GM12878 (cell line): Measurements from ENCODE around the gene MRTFA.

Experiments
- ATF2 ChIP-seq: IDR thresholded peaks from 2 replicates; pipeline ENCODE4 v1.6.1; 2012; ENCODE audit warnings: low read length, inconsistent platforms
- EP300 ChIP-seq, 2 experiments: fragments of 150-350 bp in 1 of 2; IDR thresholded peaks; 2 replicates each; pipeline ENCODE4 v1.6.1; 2011 to 2012; ENCODE audit warnings: low read depth in 2 of 2, low read length in 2 of 2, borderline replicate concordance in 1 of 2, improper control_type of control experiment in 1 of 2, inconsistent platforms in 1 of 2; ENCODE audit not compliant: control insufficient read depth in 1 of 2
- EZH2 ChIP-seq: IDR thresholded peaks from 2 replicates; pipeline ENCODE4 v1.6.1; 2012; ENCODE audit warnings: low read depth, mild to moderate bottlenecking, control low read depth, inconsistent platforms, low read length, borderline replicate concordance; ENCODE audit not compliant: control insufficient read depth
- KDM1A ChIP-seq: fragments of 200-600 bp; sonication (generic); IDR thresholded peaks from 2 replicates; pipeline ENCODE4 v1.6.1; 2016; ENCODE audit warnings: borderline replicate concordance
- MYC ChIP-seq: IDR thresholded peaks from 2 replicates; pipeline ENCODE4 v1.6.1; 2011; ENCODE audit warnings: mild to moderate bottlenecking, low read length, moderate library complexity, inconsistent platforms; ENCODE audit not compliant: insufficient read depth, insufficient replicate concordance, insufficient read length, severe bottlenecking
- NFIC ChIP-seq: IDR thresholded peaks from 2 replicates; pipeline ENCODE4 v1.6.1; 2012; ENCODE audit warnings: low read depth, mild to moderate bottlenecking, inconsistent platforms, low read length, moderate library complexity
- POLR2A ChIP-seq: IDR thresholded peaks from 2 replicates; pipeline ENCODE4 v1.6.1; 2011; ENCODE audit warnings: low read depth, mild to moderate bottlenecking, low read length
- POLR2AphosphoS5 ChIP-seq: IDR thresholded peaks from 2 replicates; pipeline ENCODE4 v1.6.1; 2011; ENCODE audit warnings: mild to moderate bottlenecking, low read length, inconsistent platforms
- RCOR1 ChIP-seq: conservative IDR thresholded peaks from 2 replicates; pipeline ENCODE4 v1.6.1; 2012; ENCODE audit warnings: low read depth, low read length, improper control_type of control experiment
- REST ChIP-seq: IDR thresholded peaks from 2 replicates; pipeline ENCODE4 v1.6.1; 2012; ENCODE audit warnings: mild to moderate bottlenecking, low read depth, low read length
- RFX5 ChIP-seq: IDR thresholded peaks from 2 replicates; pipeline ENCODE4 v1.6.1; 2011; ENCODE audit warnings: low read depth, low read length, improper control_type of control experiment
- SIN3A ChIP-seq: IDR thresholded peaks from 2 replicates; pipeline ENCODE4 v1.6.1; 2012; ENCODE audit warnings: low read depth, low read length, improper control_type of control experiment
- TBL1XR1 ChIP-seq: IDR thresholded peaks from 2 replicates; pipeline ENCODE4 v1.6.1; 2012; ENCODE audit warnings: low read depth, low read length, improper control_type of control experiment
- YY1 ChIP-seq: IDR thresholded peaks from 2 replicates; pipeline ENCODE4 v1.6.1; 2011; ENCODE audit warnings: low read depth, mild to moderate bottlenecking, low read length

DNA sequence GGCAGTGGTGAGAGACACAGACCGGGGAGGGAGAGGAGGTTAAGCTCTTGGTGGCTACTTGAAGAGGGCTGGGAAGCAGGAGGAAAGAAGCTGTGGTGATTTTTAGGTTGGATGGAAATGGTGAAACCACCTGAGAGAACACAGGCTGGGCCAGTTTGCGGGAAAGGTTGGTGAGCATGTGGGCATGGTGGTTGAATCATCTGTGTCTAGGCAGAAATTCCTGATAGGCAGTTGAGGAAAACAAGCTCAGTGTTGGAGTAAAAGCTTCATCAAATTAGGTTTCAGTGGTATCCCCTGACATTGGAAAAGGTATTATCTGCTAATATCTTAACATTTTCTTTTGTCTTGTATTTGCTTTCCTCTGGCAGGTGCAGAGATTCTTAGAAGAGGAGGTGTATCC, 270.5 kb downstream of the MRTFA start:
- TF ChIP-seq POLR2A = no peak
- TF ChIP-seq SIN3A = no peak
- TF ChIP-seq KDM1A = no peak
- no peak for TF ChIP-seq RFX5
- no peak for TF ChIP-seq EP300 (IDR thresholded peaks at IDR 0.05; ENCODE audit: borderline replicate concordance in 1 of 2, control insufficient read depth in 1 of 2, low read depth in 2 of 2, low read length in 2 of 2)
- TF ChIP-seq REST = no peak
- no peak for TF ChIP-seq EZH2
- no peak for TF ChIP-seq TBL1XR1
- TF ChIP-seq MYC = no peak
- no peak for TF ChIP-seq YY1
- TF ChIP-seq NFIC = no peak
- TF ChIP-seq RCOR1 = no peak
- no peak for TF ChIP-seq ATF2
- no peak for TF ChIP-seq POLR2AphosphoS5
